ENCODE data around the gene FGF9. TPM values are rescaled to one million over a fixed set of nuclear protein-coding genes. Genes with fewer than 3 reads are reported as not detected.

Gene FGF9
- total RNA-seq, 1 experiment from 2014 or later: 0.26 TPM

- ChIA-PET POLR2A (no interaction called here), CTCF (no interaction called here)
- Mint-ChIP-seq H3K9me3 (no peaks in the 10 kb centered on the region), H3K27me3 (ENCODE audit: low read depth) (no peaks in the 10 kb centered on the region), H3K4me1 (peaks cover 12% of the 10 kb centered on the region), H3K27ac (no peak overlapping the region), H3K36me3 (no peaks in the 10 kb centered on the region), H3K4me3 (no peak overlapping the region)
- TF ChIP-seq ATF3 (CRISPR knock-in tag; conservative IDR thresholded peaks at IDR 0.05) (no peak), JAZF1 (CRISPR knock-in tag; IDR thresholded peaks at IDR 0.05) (no peak), MLX (CRISPR knock-in tag; IDR thresholded peaks at IDR 0.05) (no peak), E2F1 (CRISPR knock-in tag; IDR thresholded peaks at IDR 0.05) (no peak), ZSCAN18 (CRISPR knock-in tag; IDR thresholded peaks at IDR 0.05) (no peak), TP53 (CRISPR knock-in tag; IDR thresholded peaks at IDR 0.05) (no peak), JUN (CRISPR knock-in tag; IDR thresholded peaks at IDR 0.05) (no peak), SP1 (CRISPR knock-in tag; conservative IDR thresholded peaks at IDR 0.05) (no peak), SMAD4 (CRISPR knock-in tag; IDR thresholded peaks at IDR 0.05) (no peak), NR2C2 (CRISPR knock-in tag; IDR thresholded peaks at IDR 0.05) (no peak), MYBL2 (CRISPR knock-in tag; IDR thresholded peaks at IDR 0.05) (no peak), ZNF317 (CRISPR knock-in tag; IDR thresholded peaks at IDR 0.05; ENCODE audit: borderline replicate concordance, low read depth) (no peak), E2F4 (CRISPR knock-in tag; IDR thresholded peaks at IDR 0.05; ENCODE audit: borderline replicate concordance, low read depth) (no peak), TEAD1 (CRISPR knock-in tag; IDR thresholded peaks at IDR 0.05) (no peak), CTCF (IDR thresholded peaks at IDR 0.05) (no peak), ZMAT4 (CRISPR knock-in tag; IDR thresholded peaks at IDR 0.05) (no peak), E2F5 (CRISPR knock-in tag; IDR thresholded peaks at IDR 0.05) (no peak), FOXJ3 (CRISPR knock-in tag; IDR thresholded peaks at IDR 0.05; ENCODE audit: borderline replicate concordance) (no peak)
- no peak for DNase-seq (ENCODE audit: low spot score)
- ATAC-seq: no peak
These were observed 67.8 kb downstream of the FGF9 start for GRCh38 chr13:21738630-21739029.

GRCh38 chr13:21739771-21740170 lies 68.9 kb downstream of the FGF9 start:
- ATAC-seq (no peak), DNase-seq (ENCODE audit: low spot score) (no peak)
- H3K9me3 Mint-ChIP-seq: no peaks in the 10 kb centered on the region
- H3K4me1 Mint-ChIP-seq: peaks cover 12% of the 10 kb centered on the region
- ChIA-PET POLR2A (no interaction called here), CTCF (no interaction called here)
- no peaks in the 10 kb centered on the region for H3K36me3 Mint-ChIP-seq
- no peaks in the 10 kb centered on the region for H3K27me3 Mint-ChIP-seq (ENCODE audit: low read depth)
- H3K27ac Mint-ChIP-seq: no peak overlapping the region
- no peak overlapping the region for H3K4me3 Mint-ChIP-seq
- no peak for TF ChIP-seq ATF1 (CRISPR knock-in tag; IDR thresholded peaks at IDR 0.05)
- no peak for TF ChIP-seq RELA (CRISPR knock-in tag; IDR thresholded peaks at IDR 0.05; ENCODE audit: borderline replicate concordance)
- no peak for TF ChIP-seq TP53 (CRISPR knock-in tag; IDR thresholded peaks at IDR 0.05)
- no peak for TF ChIP-seq JAZF1 (CRISPR knock-in tag; IDR thresholded peaks at IDR 0.05)
- no peak for TF ChIP-seq NFYB (CRISPR knock-in tag; conservative IDR thresholded peaks at IDR 0.05; ENCODE audit: low read depth)
- TF ChIP-seq RORB (CRISPR knock-in tag; IDR thresholded peaks at IDR 0.05): no peak
- TF ChIP-seq FOXK1 (CRISPR knock-in tag; IDR thresholded peaks at IDR 0.05): no peak
- TF ChIP-seq GTF2I (CRISPR knock-in tag; conservative IDR thresholded peaks at IDR 0.05): no peak
- TF ChIP-seq MAX (CRISPR knock-in tag; IDR thresholded peaks at IDR 0.05): no peak
- TF ChIP-seq FOXP1 (CRISPR knock-in tag; IDR thresholded peaks at IDR 0.05; ENCODE audit: borderline replicate concordance): no peak
